GM19463 (cell line): ENCODE measurements around the gene TLK2.

Experiments used
- ATAC-seq: cut with Tn5 transposase; IDR thresholded peaks from one replicate; pipeline ENCODE4 v1.9.1; 2021; ENCODE audit warnings: mild to moderate bottlenecking, moderate library complexity; ENCODE audit not compliant: unreplicated experiment

TLK2 gene

DNA sequence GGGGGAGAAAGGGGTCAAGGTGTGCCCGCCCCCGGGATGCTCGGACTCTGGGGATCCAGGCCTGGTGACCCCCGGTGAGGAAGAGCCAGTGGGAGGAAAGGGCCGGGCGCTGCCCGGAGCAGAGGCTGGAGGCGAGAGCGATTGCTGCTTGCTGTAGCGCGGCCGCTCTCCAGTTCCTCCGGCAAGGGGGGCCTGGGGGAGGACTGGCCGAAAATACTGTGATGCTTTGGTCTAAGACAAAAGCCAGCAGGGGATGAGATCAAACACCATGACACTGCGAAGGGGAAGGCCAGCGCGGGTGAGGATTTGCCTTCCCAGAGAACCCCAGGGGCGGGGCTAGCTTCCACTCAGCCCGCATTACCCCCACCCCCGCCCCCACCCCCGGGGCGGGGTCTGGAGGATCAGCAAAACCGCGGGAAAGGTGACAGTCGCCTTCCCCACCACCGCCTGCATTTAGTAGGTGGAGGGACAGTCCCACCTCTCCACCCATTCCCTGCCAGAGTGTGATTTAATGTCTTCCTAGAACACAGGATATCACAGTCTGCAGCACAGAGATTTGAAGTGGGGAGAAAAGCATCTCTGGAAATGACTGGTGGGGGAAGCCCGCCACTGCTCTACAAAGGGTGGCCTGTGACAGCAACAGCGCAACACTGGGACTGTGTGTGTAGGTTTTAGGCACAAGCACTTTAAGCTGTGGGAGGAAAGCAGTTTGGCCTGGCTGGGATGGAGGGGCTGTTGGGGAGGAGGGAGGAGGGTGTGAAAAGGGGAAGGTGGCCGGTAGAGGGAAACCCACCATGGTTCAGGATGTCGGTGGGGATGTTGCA, 174.6 kb downstream of the TLK2 start:
- ATAC-seq = peak; percentile 85

DNA sequence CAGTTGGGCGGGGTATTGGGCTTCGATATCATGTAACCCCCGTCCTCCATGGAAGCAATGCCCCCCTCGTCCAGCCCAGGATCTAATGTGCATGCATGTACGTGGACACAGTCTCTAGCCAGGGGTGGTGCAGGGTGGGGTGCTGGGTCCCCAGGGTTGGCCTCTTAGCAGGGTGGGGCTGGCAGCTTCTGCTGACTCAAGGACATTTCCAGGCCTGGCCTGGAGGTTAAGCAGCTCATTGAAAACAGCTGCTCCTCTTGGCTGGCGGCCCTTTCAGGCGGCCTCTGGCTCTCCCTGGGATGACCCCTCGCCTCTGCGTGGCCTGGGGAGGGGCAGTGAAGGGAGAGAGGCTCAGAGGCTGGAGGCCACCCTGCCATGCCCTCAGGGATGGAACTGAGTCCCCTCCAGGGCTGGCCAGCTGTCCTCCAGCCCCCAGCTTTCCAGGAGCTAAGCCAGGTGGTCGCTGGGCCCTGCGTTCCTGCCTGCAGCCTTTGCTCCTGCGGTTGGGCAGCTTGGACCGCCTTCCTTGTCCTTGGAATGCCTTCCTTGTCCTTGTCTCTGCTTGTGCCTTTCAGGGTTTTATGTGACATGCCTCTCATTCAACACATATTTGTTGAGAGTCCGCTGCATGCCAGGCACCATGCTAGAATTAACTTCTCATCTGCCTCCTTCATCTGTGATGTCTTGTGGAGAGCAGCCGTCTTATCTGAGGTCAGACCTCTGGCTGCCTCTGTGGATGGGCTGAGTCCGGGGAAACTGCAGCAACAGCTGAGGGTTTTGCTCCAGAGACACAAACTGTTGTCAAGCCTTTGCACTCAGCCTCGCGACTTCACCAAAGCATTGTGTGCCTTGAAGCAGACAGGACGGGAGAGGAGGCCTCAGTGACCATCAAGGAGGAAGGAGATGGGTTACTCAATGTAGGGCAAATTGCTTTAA, 175.5 kb downstream of the TLK2 start:
- no peak for ATAC-seq

DNA sequence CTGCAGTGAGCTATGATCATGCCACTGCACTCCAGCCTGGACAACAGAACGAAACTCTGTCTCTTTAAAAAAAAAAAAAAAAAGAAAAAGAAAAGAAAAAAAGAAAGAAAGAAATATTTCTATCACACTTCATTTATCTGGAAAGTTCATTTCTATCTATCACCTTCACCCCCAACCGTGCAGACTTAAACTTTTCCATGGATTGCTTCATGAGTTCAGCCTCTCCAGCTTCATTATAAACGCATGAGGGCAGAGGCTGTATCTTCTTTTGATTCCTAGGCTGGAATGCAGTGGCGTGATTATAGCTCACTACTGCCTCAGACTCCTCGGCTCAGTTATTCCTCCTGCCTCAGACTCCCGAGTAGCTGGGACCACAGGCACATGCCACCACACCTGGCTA, 177.0 kb downstream of the TLK2 start:
- ATAC-seq = no peak

DNA sequence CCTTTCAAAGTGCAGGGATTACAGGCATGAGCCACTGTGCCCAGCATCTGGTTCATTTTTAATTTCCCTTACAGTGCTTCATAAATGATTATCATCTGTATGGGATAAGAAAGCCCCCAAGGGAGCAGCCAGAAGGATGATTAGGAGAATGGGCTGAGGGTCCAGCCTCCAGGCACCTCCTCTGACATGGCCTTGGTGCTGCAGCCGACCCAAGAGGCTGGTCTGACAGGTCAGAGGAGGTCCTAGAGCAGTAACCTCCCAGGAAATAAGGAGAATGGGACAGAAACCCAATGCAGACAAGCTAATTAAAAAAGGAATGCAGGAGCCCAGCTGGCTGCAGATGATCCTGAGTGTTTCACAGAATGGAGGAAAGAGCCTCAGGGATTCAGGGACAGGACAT, 177.8 kb downstream of the TLK2 start:
- no peak for ATAC-seq

DNA sequence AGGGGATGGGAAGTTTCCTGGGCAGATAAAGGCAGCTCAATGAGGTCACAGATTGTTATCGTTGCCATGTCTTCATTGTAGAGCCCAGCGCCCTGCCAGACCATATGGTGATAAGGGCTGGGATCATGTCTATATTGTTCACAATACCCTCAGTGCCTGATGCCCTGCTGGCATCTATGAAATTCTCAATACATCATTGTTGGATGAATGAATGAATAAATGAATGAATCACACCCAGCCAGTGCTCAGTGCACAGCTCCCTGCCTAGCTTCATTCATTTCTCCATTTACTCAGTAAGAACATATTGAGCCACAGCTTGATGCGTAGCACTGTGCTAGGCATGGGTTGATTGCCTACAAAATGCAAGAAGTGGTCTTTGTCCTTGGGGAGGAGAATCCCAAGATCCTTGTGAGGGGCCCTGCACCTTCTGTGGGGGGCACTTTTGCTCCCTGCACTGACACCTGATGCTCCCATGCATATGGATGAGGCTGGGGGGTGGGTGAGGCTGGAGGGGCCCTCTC, 178.6 kb downstream of the TLK2 start:
- no peak for ATAC-seq

DNA sequence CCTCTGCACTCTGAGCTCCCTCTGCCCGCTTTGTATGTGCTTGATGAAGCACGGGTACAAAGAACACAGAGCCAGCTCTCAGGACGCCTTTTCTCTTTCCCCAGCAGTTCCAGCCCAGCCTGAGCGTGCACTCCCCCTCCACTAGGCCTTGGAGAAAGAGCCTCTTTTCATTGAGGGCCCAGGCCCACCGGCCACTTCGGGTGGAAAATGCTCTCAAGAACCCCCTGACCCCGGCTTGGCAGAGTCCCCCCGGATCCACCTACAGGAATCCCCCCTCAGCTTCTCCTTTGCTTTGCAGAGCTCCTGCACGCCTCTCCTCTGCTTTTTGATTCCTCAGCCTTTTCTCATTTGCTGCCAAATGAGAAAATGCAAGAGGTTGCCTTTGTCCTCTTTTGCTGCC, 179.1 kb downstream of the TLK2 start:
- no peak for ATAC-seq

DNA sequence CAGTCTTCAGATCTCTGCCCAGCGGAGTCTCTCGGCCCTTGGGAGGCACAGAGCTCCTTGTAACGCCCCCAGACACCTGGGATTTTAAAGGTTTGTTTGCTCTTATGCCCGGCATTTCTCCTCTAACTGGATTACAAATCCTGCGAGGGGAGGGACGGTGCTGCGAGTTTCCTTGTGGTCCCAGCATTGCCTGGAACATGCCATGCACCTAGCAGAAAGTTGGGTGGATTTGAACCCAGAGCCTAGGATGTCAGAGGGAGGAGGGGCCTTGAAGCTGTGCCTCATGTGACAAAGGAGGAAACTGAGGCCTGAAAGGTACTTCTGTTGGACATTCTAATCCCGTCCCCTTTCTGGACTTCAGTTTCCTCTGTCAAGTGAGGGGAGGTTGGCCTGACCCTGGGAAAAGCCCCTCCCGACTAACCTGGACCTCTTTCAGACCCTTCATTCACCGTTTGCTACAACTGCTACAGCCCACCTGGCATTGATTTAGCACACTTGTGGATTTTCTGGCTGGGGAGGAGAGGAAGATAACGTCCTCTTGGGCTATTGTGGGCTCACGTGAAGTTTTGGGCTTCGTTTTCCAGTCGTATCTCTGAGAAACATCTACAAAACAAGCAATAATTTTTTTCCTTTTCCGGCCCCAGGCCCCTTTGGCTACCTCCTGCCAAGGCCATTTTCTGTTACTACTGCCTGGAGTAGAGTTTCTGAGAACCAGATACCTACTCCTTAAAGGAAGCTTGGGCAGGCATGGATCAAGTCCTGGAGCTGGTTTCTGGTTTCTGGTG, 179.7 kb downstream of the TLK2 start:
- ATAC-seq = no peak

DNA sequence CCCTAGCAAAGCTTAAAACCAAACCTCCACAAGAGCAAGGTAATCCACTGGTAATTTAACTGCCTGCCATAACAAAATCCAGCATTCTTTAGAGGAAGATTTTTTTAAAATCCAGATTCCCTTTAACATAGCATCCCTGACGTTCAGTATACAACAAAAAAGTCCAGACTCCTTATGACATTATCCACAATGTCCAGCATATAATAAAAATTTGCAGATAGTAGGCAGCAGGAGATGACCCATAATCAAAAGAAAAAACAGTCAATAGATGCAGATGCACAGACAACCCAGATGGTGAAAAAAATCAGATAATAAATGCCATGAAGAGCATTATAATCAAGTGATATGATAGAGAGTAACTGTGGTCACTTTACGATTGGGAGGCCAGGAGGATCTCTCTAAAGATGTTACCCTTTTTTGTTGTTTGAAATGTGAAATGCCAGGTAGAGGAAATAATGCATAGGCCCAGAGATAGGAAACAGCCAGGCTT, 182.0 kb downstream of the TLK2 start:
- ATAC-seq = no peak

DNA sequence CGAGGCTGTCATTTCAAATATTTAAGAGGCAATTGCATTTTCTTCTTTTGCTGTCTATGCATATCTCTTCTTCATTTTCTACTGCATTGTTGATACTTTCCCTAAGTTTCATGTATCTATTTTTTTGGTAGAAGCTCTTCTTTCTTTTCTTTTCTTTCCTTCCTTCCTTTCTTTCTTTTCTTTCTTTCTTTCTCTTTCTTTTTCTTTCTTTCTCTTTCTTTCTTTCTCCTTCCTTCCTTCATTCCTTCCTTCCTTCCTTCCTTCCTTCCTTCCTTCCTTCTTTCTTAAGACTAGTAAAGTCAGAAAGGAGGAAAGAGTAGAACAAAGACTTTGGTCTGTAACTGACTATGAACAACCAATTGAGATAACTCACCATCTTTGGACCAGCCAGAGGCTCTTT, 182.7 kb downstream of the TLK2 start:
- ATAC-seq = no peak

DNA sequence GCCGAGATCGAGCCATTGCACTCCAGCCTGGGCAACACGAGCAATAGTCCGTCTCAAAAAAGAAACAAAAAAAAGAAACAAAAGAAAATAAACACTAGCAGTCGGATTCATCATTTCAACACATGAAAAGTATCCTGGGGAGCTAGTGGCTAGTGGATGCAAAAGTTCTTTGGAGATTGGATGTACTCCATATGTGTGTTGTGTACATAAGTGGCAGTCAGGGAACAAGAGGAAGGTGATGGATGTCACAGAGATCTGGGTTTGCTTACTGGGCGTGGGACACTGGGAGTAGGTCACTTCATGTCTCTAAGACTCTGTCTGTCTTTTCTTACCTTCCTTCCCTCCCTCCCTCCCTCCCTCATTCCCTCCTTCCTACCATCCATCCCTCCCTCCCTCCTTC, 184.2 kb downstream of the TLK2 start:
- no peak for ATAC-seq
